Measurements from ENCODE around the gene RNF220. TPM values are rescaled to one million over a fixed set of nuclear protein-coding genes. Genes with fewer than 3 reads are reported as not detected.

RNF220 gene
- total and polyA plus RNA-seq, 2 experiments from 2014 or later = 77.2 to 117 TPM

DNA sequence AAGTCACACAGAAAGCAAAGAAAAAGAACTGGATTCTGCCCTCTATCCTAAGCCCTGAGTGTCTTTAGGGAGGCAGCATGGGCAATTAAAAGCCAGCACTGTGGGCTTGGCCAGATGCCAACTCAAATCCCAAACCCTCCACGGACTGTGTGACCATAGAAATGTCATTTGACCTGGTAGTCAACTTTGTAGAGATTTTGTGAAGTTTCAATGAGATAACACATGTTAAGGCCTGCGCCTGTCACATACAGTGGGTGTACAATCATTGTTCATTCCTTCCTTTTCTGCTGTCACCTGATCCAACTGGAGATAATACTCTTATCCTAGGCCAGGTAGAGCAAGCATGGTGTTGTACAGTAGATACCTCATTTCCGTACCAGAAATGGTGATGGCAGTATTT is 215.0 kb downstream of the RNF220 start:
- H3K4me1 ChIP-seq (ENCODE audit: insufficient read depth) = peaks cover 5% of the 10 kb centered on the region
- H3K9me3 ChIP-seq (ENCODE audit: low read depth) = no peaks in the 10 kb centered on the region
- H3K27me3 ChIP-seq = peaks cover 28% of the 10 kb centered on the region
- no peaks in the 10 kb centered on the region for H3K9me2 ChIP-seq (replicated peaks; ENCODE audit: insufficient read depth)
- TF ChIP-seq EZH2phosphoT487 (IDR thresholded peaks at IDR 0.05; ENCODE audit: low read depth, severe bottlenecking, unreplicated experiment) (no peak), EZH2 (IDR thresholded peaks at IDR 0.05; ENCODE audit: borderline replicate concordance) (no peak)
- TF ChIP-seq, protein P1, sequence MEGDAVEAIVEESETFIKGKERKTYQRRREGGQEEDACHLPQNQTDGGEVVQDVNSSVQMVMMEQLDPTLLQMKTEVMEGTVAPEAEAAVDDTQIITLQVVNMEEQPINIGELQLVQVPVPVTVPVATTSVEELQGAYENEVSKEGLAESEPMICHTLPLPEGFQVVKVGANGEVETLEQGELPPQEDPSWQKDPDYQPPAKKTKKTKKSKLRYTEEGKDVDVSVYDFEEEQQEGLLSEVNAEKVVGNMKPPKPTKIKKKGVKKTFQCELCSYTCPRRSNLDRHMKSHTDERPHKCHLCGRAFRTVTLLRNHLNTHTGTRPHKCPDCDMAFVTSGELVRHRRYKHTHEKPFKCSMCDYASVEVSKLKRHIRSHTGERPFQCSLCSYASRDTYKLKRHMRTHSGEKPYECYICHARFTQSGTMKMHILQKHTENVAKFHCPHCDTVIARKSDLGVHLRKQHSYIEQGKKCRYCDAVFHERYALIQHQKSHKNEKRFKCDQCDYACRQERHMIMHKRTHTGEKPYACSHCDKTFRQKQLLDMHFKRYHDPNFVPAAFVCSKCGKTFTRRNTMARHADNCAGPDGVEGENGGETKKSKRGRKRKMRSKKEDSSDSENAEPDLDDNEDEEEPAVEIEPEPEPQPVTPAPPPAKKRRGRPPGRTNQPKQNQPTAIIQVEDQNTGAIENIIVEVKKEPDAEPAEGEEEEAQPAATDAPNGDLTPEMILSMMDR (IDR thresholded peaks at IDR 0.05; ENCODE audit: poor library complexity) = no peak
- H4K20me1 ChIP-seq (ENCODE audit: insufficient read depth, poor library complexity, severe bottlenecking) = no peaks in the 10 kb centered on the region
- H3K36me3 ChIP-seq (replicated peaks; ENCODE audit: insufficient read depth, low read depth) = no peaks in the 10 kb centered on the region
- no peak overlapping the region for H3K4me2 ChIP-seq
- no peak overlapping the region for H3K4me3 ChIP-seq
- no peaks in the 10 kb centered on the region for H3K79me2 ChIP-seq
- no peak overlapping the region for H3K27ac ChIP-seq
- no peak for DNase-seq (ENCODE audit: low spot score)
- H2AFZ ChIP-seq = no peak overlapping the region
- WGBS (ENCODE audit: low lambda C conversion rate, missing lambda C conversion rate) = 81% methylated on average over 3 of the region's 3 CpGs

DNA sequence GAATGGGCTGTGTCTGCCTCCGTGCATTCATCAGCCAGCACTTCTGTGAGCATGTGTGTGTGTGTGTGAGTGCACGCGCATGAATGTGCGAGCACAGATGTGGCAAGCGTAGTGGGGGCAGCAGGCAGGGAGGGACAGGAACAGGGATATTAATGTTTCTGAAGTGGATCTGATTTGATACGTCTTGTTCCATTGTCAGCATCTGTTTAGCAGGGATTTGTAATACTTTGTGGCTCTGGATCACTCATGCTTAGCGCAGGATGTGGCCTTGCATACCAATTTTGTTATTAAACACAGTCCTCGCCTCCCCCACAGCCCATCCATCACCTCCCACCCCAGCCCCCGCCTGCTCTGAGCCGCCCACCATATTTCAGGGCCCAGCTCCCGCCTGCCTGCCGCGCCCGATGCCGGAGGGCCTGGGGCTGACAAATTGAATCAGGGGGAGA is 216.8 kb downstream of the RNF220 start:
- Histone ChIP-seq H2AFZ (no peak overlapping the region), H3K36me3 (replicated peaks; ENCODE audit: insufficient read depth, low read depth) (no peaks in the 10 kb centered on the region), H3K4me3 (no peak overlapping the region), H3K27ac (no peak overlapping the region), H3K27me3 (peaks cover 12% of the 10 kb centered on the region), H3K9me3 (ENCODE audit: low read depth) (no peaks in the 10 kb centered on the region), H3K4me2 (no peak overlapping the region), H3K9me2 (replicated peaks; ENCODE audit: insufficient read depth) (no peaks in the 10 kb centered on the region), H3K79me2 (no peaks in the 10 kb centered on the region), H4K20me1 (ENCODE audit: insufficient read depth, poor library complexity, severe bottlenecking) (no peaks in the 10 kb centered on the region), H3K4me1 (ENCODE audit: insufficient read depth) (peaks cover 5% of the 10 kb centered on the region)
- TF ChIP-seq EZH2phosphoT487 (IDR thresholded peaks at IDR 0.05; ENCODE audit: low read depth, severe bottlenecking, unreplicated experiment) (no peak), EZH2 (IDR thresholded peaks at IDR 0.05; ENCODE audit: borderline replicate concordance) (no peak)
- TF ChIP-seq, protein P1 (IDR thresholded peaks at IDR 0.05; ENCODE audit: poor library complexity) = no peak
- no peak for DNase-seq (ENCODE audit: low spot score)
- 81% methylated on average over 13 of the region's 15 CpGs for WGBS (ENCODE audit: low lambda C conversion rate, missing lambda C conversion rate)

DNA sequence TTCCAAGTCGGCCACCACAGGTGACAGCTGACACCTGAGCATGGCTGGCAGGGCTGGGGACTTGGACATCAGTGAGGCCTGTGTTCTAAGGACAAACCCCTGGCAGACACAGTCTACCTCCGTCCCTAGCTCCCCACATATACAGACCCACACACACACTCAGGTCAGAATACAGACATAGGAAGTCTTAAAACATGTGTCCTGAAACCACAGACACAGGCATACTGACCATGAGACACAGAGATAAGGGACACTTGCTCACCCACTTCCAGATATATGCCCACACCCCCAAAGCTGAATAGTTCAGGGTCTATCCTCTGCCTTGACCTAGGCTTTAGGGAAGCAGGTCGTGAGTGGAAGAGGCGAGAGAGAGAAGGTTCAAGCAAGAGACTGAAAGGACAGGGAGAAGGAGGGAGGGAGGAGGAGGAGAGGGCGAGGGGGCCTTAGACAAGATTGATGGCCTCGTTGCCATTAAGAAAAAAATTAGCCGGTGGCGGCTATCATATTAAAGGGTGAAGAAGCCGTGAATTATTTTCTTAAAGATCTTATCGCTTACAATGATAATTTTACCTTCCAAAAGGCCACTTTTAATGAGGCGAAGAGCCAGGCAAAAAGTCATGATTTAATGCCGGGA is 219.3 kb downstream of the RNF220 start:
- 87% methylated on average over 12 of the region's 12 CpGs for WGBS (ENCODE audit: low lambda C conversion rate, missing lambda C conversion rate)
- TF ChIP-seq EZH2phosphoT487 (IDR thresholded peaks at IDR 0.05; ENCODE audit: low read depth, severe bottlenecking, unreplicated experiment) = no peak
- TF ChIP-seq EZH2 (IDR thresholded peaks at IDR 0.05; ENCODE audit: borderline replicate concordance) = no peak
- TF ChIP-seq, protein P1 (IDR thresholded peaks at IDR 0.05; ENCODE audit: poor library complexity) = no peak
- no peak overlapping the region for H3K4me2 ChIP-seq

More for the DNA sequence above, 219.3 kb downstream of the RNF220 start:
- no peaks in the 10 kb centered on the region for H3K36me3 ChIP-seq (replicated peaks; ENCODE audit: insufficient read depth, low read depth)
- no peak for DNase-seq (ENCODE audit: low spot score)
- H2AFZ ChIP-seq = no peak overlapping the region
- H3K9me3 ChIP-seq (ENCODE audit: low read depth) = no peaks in the 10 kb centered on the region
- no peaks in the 10 kb centered on the region for H3K27me3 ChIP-seq
- no peaks in the 10 kb centered on the region for H4K20me1 ChIP-seq (ENCODE audit: insufficient read depth, poor library complexity, severe bottlenecking)
- H3K79me2 ChIP-seq = no peaks in the 10 kb centered on the region
- no peaks in the 10 kb centered on the region for H3K4me1 ChIP-seq (ENCODE audit: insufficient read depth)
- no peak overlapping the region for H3K4me3 ChIP-seq
- no peaks in the 10 kb centered on the region for H3K9me2 ChIP-seq (replicated peaks; ENCODE audit: insufficient read depth)
- no peak overlapping the region for H3K27ac ChIP-seq
